ENCODE measurements around the gene SLC26A6. TPM values are rescaled to one million over a fixed set of nuclear protein-coding genes. Genes with fewer than 3 reads are reported as not detected.

Gene SLC26A6
- total RNA-seq, 1 experiment from 2014 or later = 55.1 TPM

DNA sequence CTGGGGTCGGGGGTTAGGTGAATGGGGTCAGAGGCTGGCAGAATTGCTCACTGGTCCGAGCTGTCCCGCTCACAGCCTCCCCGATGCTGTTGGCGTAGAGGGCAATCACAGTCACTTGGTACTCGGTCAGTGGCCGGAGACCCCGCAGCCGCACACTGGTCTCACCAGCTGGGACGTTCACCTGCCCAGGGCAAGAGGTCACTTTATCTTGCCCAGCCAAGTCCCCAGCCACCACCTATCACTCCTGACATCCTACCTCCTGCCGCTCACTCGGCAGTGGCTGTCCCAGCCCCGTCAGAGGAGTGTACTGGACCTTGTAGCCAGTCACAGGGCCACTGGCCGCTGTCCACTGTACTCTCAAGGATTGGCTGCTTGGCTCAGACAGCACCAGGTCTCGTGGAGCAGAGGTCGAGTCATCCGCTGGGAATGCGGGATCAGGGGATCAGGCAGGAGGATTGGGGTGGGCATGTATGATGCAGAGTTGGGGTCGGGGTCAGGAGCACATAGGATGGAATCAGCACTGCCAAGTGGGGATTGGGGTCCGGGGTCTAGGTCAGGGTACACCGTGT is 42.7 kb downstream of the SLC26A6 start:
- Histone ChIP-seq H3K27me3 (ENCODE audit: insufficient read depth, low read length) (no peaks in the 10 kb centered on the region), H3K9me2 (ENCODE audit: insufficient read depth) (no peaks in the 10 kb centered on the region), H3K9me3 (ENCODE audit: control insufficient read depth in 1 of 2, insufficient read depth in 1 of 2, low read depth in 1 of 2, low read length in 2 of 2) (no peaks in the 10 kb centered on the region), H3K4me2 (ENCODE audit: low read length) (no peak overlapping the region), H3K4me3 (replicated peaks in 1 of 2; ENCODE audit: low read depth in 1 of 2, low read length in 2 of 2) (no peak overlapping the region), H3K9ac (ENCODE audit: low read length) (no peak overlapping the region), H3K79me2 (ENCODE audit: insufficient read depth, low read length) (no peaks in the 10 kb centered on the region), H3K27ac (ENCODE audit: low read depth, low read length) (no peak overlapping the region), H3K4me1 (ENCODE audit: control insufficient read depth in 1 of 2, insufficient read depth in 2 of 2, low read length in 2 of 2) (peaks cover 11 to 21% of the 10 kb centered on the region in 2 experiments), H3K36me3 (ENCODE audit: control insufficient read depth in 1 of 2, insufficient read depth in 2 of 2, low read length in 2 of 2) (peaks cover 0 to under 1% of the 10 kb centered on the region in 2 experiments; a peak in 1 of 4 replicates), H2AFZ (ENCODE audit: low read depth, low read length, poor library complexity, severe bottlenecking) (no peak overlapping the region), H4K20me1 (ENCODE audit: insufficient read depth) (no peaks in the 10 kb centered on the region)
- intact Hi-C loops (cut with micrococcal nuclease) = no loop called here
- BruUV-seq (replicated peaks) = no TSS peak
- POLR2A ChIA-PET = no interaction called here
- TF ChIP-seq TCF7L2 (IDR thresholded peaks at IDR 0.05; ENCODE audit: borderline replicate concordance, extremely low read depth, insufficient read depth, insufficient read length) = no peak
- no peak for TF ChIP-seq EGR1 (IDR thresholded peaks at IDR 0.05; ENCODE audit: low read depth)
- TF ChIP-seq SRF (IDR thresholded peaks at IDR 0.05; ENCODE audit: low read depth) = no peak
- no peak for TF ChIP-seq ELF1 (IDR thresholded peaks at IDR 0.05; ENCODE audit: borderline replicate concordance, low read depth)
- no peak for TF ChIP-seq CBX3 (IDR thresholded peaks at IDR 0.05; ENCODE audit: low read depth)
- TF ChIP-seq ZNF274 (IDR thresholded peaks at IDR 0.05; ENCODE audit: low read depth, low read length) = no peak
- TF ChIP-seq, protein P1, sequence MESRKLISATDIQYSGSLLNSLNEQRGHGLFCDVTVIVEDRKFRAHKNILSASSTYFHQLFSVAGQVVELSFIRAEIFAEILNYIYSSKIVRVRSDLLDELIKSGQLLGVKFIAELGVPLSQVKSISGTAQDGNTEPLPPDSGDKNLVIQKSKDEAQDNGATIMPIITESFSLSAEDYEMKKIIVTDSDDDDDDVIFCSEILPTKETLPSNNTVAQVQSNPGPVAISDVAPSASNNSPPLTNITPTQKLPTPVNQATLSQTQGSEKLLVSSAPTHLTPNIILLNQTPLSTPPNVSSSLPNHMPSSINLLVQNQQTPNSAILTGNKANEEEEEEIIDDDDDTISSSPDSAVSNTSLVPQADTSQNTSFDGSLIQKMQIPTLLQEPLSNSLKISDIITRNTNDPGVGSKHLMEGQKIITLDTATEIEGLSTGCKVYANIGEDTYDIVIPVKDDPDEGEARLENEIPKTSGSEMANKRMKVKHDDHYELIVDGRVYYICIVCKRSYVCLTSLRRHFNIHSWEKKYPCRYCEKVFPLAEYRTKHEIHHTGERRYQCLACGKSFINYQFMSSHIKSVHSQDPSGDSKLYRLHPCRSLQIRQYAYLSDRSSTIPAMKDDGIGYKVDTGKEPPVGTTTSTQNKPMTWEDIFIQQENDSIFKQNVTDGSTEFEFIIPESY (IDR thresholded peaks at IDR 0.05; ENCODE audit: extremely low read depth, insufficient replicate concordance, low read length) = no peak
- TF ChIP-seq EZH2phosphoT487 (IDR thresholded peaks at IDR 0.05; ENCODE audit: borderline replicate concordance) = no peak
- TF ChIP-seq, protein P2, sequence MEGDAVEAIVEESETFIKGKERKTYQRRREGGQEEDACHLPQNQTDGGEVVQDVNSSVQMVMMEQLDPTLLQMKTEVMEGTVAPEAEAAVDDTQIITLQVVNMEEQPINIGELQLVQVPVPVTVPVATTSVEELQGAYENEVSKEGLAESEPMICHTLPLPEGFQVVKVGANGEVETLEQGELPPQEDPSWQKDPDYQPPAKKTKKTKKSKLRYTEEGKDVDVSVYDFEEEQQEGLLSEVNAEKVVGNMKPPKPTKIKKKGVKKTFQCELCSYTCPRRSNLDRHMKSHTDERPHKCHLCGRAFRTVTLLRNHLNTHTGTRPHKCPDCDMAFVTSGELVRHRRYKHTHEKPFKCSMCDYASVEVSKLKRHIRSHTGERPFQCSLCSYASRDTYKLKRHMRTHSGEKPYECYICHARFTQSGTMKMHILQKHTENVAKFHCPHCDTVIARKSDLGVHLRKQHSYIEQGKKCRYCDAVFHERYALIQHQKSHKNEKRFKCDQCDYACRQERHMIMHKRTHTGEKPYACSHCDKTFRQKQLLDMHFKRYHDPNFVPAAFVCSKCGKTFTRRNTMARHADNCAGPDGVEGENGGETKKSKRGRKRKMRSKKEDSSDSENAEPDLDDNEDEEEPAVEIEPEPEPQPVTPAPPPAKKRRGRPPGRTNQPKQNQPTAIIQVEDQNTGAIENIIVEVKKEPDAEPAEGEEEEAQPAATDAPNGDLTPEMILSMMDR (IDR thresholded peaks at IDR 0.05 in 2 of 3, conservative IDR thresholded peaks at IDR 0.05 in 1 of 3; ENCODE audit: borderline replicate concordance in 1 of 3, insufficient read depth in 1 of 3, low read depth in 2 of 3, low read length in 2 of 3) = no peak
- no peak for TF ChIP-seq FOSL1 (IDR thresholded peaks at IDR 0.05; ENCODE audit: low read depth)
- no peak for TF ChIP-seq POLR2A (IDR thresholded peaks at IDR 0.05; ENCODE audit: borderline replicate concordance, extremely low read depth, insufficient read depth, insufficient read length)
- no peak for TF ChIP-seq JUND (IDR thresholded peaks at IDR 0.05)
- TF ChIP-seq EZH2 (IDR thresholded peaks at IDR 0.05) = no peak
- no peak for TF ChIP-seq ZFX (IDR thresholded peaks at IDR 0.05)
- no peak for TF ChIP-seq RAD21 (IDR thresholded peaks at IDR 0.05; ENCODE audit: low read depth)
- no peak for TF ChIP-seq SP1 (IDR thresholded peaks at IDR 0.05; ENCODE audit: low read depth)
- TF ChIP-seq CEBPB (IDR thresholded peaks at IDR 0.05; ENCODE audit: low read depth) = no peak
- ATAC-seq (no peak), DNase-seq (ENCODE audit: low read depth, low spot score) (no peak)
- CTCF ChIA-PET = no interaction called here
- RAD21 ChIA-PET (ENCODE audit: low non-redundant PET in 1 of 2, low total read pairs in 2 of 2, uncharacterized antibody in 2 of 2, unreplicated experiment in 2 of 2) = no interaction called here
